Thoracic aorta (tissue), 2 donors: Measurements from ENCODE around the gene TMEM63B. TPM values are rescaled to one million over a fixed set of nuclear protein-coding genes. Genes with fewer than 3 reads are reported as not detected.

Experiments used
- ATAC-seq: fragments of 150-250 bp; one replicate; pipeline ENCODE4 v1.8.0; 2017; ENCODE audit warnings: low read depth; ENCODE audit not compliant: insufficient number of reproducible peaks, low FRiP score
- DNase-seq: peaks from one replicate; pipeline ENCODE4 v3.0.0-alpha.2; 2020; ENCODE audit warnings: low spot score
- H3K27ac ChIP-seq, 2 donors: fragments of 200-600 bp; sonication (generic); 1 replicate in 1 of 2; 2 replicates in 1 of 2; pipeline ENCODE4 v1.5.1; 2016; ENCODE audit warnings: mild to moderate bottlenecking in 2 of 2, moderate library complexity in 2 of 2
- H3K27me3 ChIP-seq: fragments of 200-600 bp; sonication (generic); replicated peaks from 2 replicates; pipeline ENCODE4 v1.6.0; 2016; ENCODE audit warnings: mild to moderate bottlenecking; ENCODE audit not compliant: insufficient read depth
- H3K36me3 ChIP-seq: fragments of 200-600 bp; sonication (generic); one replicate; pipeline ENCODE4 v1.5.1; 2016
- H3K4me1 ChIP-seq, 2 donors: fragments of 200-600 bp; sonication (generic); 1 replicate in 1 of 2; 2 replicates in 1 of 2; pipeline versions ENCODE4 v1.5.1 to v1.6.0; 2016; ENCODE audit warnings: low read depth in 2 of 2, mild to moderate bottlenecking in 1 of 2; ENCODE audit not compliant: control insufficient read depth in 1 of 2
- H3K4me3 ChIP-seq: fragments of 200-600 bp; sonication (generic); 2 replicates; pipeline ENCODE4 v1.5.1; 2016; ENCODE audit warnings: mild to moderate bottlenecking
- H3K9me3 ChIP-seq: fragments of 200-600 bp; sonication (generic); 2 replicates; pipeline ENCODE4 v1.5.1; 2016
- total RNA-seq, 2 donors: library from RNA; depleted of rRNA; stranded (reverse); fragments of >200 nt; gene quantifications; one replicate each; pipeline versions ENCODE4 v1.1.0 to v1.2.3, GENCODE V29; 2016
- TF ChIP-seq, protein P1 (sequence below): fragments of 200-600 bp; sonication (generic); IDR thresholded peaks from one replicate; pipeline ENCODE4 v1.5.1; 2019; ENCODE audit warnings: antibody characterized with exemption

TMEM63B gene
- total RNA-seq, 2 donors from 2014 or later: 21.9 to 43.4 TPM

DNA sequence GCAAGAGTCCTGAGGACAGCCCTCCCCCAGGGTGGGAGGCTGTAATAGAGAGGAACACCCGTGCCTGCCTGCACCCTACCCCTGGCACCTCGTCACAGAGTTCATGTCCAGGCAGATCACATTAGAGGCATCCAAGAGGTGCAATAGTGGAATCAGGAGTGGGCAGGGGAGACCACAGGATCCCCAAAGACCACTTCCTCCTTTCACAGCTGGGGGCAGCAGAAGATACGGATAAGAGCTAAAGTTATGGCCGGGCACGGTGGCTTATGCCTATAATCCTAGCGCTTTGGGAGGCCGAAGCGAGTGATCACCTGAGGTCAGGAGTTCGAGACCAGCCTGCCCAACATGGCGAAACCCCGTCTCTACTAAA, 29.8 kb downstream of the TMEM63B start:
- no peaks in the 10 kb centered on the region for H3K36me3 ChIP-seq
- no peak overlapping the region for H3K4me3 ChIP-seq
- H3K27ac ChIP-seq: no peak overlapping the region
- no peaks in the 10 kb centered on the region for H3K27me3 ChIP-seq
- no peaks in the 10 kb centered on the region for H3K9me3 ChIP-seq
- ATAC-seq (no peak), DNase-seq (no peak)
- H3K4me1 ChIP-seq: no peaks in the 10 kb centered on the region
- TF ChIP-seq, protein P1, sequence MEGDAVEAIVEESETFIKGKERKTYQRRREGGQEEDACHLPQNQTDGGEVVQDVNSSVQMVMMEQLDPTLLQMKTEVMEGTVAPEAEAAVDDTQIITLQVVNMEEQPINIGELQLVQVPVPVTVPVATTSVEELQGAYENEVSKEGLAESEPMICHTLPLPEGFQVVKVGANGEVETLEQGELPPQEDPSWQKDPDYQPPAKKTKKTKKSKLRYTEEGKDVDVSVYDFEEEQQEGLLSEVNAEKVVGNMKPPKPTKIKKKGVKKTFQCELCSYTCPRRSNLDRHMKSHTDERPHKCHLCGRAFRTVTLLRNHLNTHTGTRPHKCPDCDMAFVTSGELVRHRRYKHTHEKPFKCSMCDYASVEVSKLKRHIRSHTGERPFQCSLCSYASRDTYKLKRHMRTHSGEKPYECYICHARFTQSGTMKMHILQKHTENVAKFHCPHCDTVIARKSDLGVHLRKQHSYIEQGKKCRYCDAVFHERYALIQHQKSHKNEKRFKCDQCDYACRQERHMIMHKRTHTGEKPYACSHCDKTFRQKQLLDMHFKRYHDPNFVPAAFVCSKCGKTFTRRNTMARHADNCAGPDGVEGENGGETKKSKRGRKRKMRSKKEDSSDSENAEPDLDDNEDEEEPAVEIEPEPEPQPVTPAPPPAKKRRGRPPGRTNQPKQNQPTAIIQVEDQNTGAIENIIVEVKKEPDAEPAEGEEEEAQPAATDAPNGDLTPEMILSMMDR: no peak

DNA sequence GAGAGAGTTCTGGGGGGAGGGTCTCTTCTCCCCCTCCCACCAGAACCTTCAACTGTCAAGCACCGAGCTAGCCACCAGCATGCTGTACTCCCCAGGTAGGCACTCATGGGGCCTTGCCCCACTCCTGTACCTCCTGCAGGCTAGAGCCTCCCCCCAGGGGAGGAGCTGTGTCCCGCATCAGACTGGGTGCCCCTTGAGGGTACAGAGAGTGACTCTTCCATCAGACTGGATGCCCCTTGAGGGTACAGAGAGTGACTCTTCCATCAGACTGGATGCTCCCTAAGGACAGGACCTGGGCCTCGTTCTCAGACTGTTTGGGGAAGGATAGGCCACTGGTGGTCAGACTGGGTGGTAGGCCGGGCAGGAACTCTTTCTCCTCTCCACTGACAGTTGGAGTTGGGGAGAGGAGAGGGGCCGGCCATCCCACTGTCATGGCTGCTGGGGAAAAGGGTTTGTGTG, 31.4 kb downstream of the TMEM63B start, which contains the start of gene CAPN11:
Gene CAPN11 (plus strand): TSS at position 51 of the 459 bp plus-strand sequence. CDS start 29 bp downstream, at position 80.
- no peak for ATAC-seq
- H3K36me3 ChIP-seq: no peaks in the 10 kb centered on the region
- H3K27ac ChIP-seq: no peak within 1 kb of the TSS
- no peaks in the 10 kb centered on the region for H3K9me3 ChIP-seq
- H3K4me1 ChIP-seq: no peaks in the 10 kb centered on the region
- TF ChIP-seq, protein P1: no peak
- DNase-seq: no peak
- no peak within 1 kb of the TSS for H3K4me3 ChIP-seq
- no peaks in the 10 kb centered on the region for H3K27me3 ChIP-seq

GRCh38 chr6:44161997-44162338, 34.6 kb downstream of the TMEM63B start:
- H3K4me1 ChIP-seq: no peaks in the 10 kb centered on the region
- TF ChIP-seq, protein P1: no peak
- H3K9me3 ChIP-seq: no peaks in the 10 kb centered on the region
- no peaks in the 10 kb centered on the region for H3K27me3 ChIP-seq
- DNase-seq (no peak), ATAC-seq (no peak)
- H3K4me3 ChIP-seq: no peak overlapping the region
- no peak overlapping the region for H3K27ac ChIP-seq
- no peaks in the 10 kb centered on the region for H3K36me3 ChIP-seq

GRCh38 chr6:44162876-44163625, 35.7 kb downstream of the TMEM63B start:
- no peaks in the 10 kb centered on the region for H3K36me3 ChIP-seq
- H3K4me3 ChIP-seq: no peak overlapping the region
- H3K27me3 ChIP-seq: no peaks in the 10 kb centered on the region
- no peak overlapping the region for H3K27ac ChIP-seq
- H3K4me1 ChIP-seq: no peaks in the 10 kb centered on the region
- H3K9me3 ChIP-seq: no peaks in the 10 kb centered on the region
- DNase-seq (no peak), ATAC-seq (no peak)
- TF ChIP-seq, protein P1: no peak

DNA sequence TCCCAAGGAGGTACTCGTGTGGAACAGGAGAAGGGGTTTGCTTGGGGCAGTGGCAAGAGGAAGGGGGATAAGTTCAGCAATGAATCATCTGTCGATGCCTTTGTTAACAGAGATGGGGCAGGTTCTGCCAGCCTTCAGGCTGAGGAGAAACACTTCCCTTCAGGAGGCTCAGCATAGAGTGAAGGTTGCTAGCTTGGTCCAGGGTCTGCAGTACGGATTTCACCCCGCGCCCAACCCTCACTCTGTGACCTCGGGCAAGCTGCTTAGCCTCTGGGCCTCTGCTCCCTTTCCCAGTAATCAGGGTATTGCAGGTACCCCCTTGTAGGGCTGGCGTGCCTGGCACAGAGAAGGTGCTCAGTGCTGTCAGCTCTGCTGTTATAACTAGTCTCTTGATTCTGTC, 38.8 kb downstream of the TMEM63B start:
- DNase-seq: no peak
- no peaks in the 10 kb centered on the region for H3K27me3 ChIP-seq

More for the DNA sequence above, 38.8 kb downstream of the TMEM63B start:
- no peak for ATAC-seq
- no peaks in the 10 kb centered on the region for H3K36me3 ChIP-seq
- no peaks in the 10 kb centered on the region for H3K4me1 ChIP-seq
- no peak overlapping the region for H3K4me3 ChIP-seq
- no peaks in the 10 kb centered on the region for H3K9me3 ChIP-seq
- H3K27ac ChIP-seq: no peak overlapping the region
- TF ChIP-seq, protein P1: no peak
